GM19025 (cell line): ENCODE data around the gene SF3A2.
"Not testable (repeated sequence)": the region's sequence is repeated elsewhere in the genome, so short reads cannot be mapped to it uniquely, and the experiment has no call there.

Experiments used
- ATAC-seq: cut with Tn5 transposase; IDR thresholded peaks from one replicate; pipeline ENCODE4 v1.9.1; 2021; ENCODE audit warnings: mild to moderate bottlenecking, low read depth, moderate library complexity; ENCODE audit not compliant: unreplicated experiment

Gene SF3A2

DNA sequence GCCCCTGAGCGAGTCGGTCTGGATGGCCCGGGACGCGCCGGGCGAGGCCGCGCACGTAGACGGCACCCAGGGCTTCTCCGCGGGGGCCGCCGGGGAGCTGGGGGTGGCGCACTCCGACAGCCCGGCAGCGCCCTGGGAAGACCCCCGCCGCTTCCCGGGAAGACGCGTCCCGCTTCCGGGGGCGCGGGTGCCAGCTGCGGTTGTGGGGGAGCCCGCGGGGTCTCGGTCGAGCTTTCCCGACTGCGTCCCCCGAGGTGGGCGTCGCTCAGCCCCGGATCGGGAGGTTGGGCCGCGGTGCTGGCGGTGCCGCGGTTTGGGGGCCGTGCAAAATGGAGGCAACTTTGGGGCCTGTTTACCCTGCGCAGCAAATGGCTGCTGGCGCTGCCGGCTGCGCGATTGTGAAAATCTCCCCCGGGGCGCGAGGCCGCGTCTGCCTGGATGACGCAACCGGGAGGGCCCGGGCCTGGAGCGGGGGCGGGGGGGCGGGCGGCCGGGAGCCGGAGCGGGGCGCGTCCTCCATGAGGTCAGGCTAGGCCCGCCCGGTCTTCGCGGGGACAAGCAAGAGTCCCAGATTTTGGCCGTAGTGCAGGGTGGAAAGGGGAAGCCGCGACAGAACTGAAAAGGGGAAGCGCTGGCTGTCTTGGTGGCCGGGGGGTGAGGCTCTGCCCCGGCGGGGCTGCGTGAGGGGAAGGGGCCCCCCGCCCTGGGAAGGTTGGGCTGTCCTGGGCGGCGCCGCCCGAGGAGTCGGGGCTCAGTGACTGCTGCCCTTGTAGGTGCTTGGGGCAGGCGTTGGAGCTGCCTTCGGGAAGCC is 34.0 kb downstream of the SF3A2 start:
- ATAC-seq: no peak

DNA sequence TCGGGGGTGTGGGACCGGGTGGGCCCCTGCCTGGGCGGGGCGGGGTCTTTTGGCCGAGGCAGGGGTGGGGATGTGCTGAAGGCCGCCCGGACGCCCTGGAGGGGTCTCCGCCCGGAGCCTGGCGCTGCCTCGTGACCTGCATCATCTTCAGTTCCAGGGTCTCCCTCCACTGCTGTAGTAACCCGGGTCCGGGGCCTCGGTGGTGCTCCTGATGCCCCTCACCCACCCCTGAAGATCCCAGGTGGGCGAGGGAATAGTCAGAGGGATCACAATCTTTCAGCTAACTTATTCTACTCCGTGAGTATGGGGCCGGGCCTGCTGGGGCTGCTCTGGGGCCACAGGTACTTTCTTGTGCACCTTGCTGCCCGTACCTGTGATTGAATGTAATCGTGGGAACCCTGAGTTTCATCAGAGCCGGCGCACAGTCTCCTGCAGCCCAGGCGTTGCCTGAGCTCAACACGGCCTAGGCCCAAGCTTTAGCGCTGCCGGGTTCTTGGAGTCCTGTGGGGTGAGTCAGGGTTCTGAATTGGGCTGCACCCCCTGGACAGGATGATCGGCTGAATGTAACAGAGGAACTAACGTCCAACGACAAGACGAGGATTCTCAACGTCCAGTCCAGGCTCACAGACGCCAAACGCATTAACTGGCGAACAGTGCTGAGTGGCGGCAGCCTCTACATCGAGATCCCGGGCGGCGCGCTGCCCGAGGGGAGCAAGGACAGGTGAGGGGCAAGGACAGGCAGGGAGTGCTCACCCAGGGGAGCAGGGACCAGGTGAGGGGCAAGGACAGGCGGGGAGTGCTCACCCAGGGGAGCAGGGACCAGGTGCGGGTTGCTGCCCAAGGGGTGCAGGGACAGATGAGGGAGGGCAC is 34.8 kb downstream of the SF3A2 start:
- no peak for ATAC-seq

DNA sequence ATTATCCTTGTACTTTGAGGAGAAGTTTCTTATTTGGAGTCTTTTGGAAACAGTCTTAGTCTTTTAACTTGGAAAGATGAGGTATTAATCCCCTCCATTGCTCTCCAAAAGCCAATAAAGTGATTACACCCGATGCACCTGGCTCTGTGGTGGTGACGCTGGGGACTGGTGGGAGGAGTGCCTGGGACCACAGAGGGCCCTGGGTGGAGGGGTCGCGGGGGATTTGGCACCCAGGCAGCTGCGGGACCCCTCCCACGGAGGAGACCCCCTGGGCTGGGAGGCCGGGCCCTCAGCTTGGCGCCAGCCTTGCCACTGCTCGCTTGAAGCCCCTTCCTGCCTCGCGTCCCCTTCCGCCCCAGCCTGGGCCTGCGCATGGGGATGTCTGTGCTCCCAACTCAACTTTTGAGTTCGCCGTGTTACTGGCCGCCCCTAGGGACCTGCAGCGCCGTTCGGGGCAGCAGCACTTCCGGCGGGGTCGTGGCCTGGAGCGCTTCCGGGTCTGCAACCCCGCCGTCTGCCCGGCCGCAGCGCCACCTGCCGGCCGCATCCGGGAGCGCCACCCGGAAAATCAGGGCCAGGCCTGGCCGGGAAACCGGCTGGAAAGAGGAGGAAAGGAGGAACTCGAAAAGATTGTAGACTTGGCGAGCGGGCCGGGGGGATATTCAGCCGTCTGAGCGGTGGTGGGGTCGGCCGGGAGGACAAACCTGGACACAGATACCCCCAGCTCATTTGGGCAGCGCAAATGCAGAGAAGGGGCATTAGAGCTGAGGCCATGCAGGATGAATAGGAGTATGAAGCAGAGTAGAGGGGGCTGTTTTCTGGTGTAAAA is 36.9 kb downstream of the SF3A2 start:
- ATAC-seq: no peak

DNA sequence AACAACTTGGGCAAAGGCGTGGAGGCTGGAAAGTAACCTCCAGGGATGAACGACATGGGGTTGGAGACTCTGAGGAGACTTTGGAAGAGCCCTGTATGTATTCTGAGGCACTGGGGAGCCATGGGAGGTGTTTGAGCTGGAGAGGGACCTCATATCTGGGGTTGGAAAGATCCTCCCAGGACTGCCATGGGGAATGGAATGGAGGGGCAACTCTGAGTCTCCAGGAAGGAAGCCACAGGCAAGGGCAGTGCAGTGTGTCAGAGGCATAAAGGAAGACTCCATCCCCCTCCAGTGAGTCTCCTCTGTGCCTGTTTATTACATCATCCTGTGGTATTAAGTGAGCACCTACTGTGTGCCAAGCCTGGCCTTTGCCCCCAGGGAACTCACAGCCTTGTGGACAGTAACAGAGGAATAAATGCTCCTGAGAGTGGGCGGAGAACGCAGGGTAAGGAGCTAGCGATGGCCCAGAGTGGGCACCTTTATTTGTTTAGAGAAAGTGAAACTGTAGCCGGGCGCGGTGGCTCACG is 37.6 kb downstream of the SF3A2 start:
- ATAC-seq: no peak

DNA sequence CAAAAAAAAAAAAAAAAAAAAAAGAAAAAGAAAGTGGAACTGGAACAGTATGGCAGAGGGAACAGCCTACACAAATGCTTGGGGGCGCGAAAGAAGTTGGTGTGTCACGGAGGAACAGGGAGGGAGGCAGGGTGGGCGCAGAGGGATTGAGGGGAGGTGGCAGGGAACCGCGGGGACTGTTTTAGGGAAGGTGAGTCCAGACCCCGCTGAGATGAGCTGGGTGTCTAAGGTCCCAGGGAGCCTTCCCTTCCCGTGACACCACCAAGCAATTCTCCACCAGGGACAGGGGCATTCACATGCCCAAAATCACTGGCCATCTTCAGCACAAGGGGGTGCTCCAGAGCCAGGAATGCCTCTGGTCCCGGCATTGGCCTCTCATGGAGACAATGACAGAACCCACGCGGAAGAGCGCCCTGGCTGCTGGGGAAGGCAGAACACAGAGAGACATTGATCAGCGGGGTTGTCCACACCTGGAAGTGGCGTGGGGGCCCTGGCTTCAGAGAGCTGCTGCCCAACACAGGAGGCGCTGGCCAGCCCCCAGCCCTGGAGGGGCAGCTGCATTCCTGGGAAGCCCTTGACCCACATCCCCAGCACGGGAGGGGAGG is 38.4 kb downstream of the SF3A2 start:
- ATAC-seq: no peak

DNA sequence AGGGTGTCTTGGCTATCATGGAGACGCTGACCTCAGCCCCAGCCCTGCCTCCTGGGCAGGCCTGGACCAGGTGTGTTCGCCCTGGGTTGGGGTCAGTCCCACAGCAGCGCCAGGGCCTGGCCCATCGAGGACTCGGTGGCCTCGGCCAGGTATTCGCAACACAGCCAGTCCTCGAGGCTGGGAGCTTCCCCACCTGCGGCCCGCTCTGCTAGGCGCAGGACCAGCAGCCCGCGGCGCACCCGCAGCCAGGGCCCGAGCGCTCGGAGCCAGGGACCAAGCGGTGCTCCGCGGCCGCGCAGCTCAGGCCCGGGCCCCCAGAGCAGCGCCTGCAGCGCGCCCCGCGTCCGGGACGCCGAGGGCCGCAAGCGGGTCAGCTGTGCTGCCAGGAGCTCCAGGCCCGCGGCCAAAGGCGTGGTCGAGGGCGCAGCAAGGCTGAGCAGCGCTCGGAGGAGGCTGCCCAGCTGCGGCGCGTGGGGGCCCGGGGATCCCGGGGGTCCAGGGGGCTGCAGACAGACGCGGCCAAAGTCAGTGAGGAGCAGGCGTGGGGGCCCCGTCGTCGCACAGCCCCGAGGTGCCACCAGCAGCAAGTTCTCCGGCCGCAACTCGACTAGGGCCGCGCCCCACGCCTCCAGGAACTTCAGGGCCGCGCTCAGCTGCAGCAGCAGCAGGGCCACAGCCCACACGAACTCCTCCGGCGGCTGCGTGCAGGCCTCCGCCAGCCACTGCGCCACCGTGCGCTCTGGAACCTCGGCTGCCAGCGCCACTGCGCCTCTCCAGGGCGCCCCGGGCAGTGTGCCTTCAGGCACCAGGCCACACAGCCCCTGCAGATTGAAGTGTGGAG is 39.2 kb downstream of the SF3A2 start:
- ATAC-seq: no peak

DNA sequence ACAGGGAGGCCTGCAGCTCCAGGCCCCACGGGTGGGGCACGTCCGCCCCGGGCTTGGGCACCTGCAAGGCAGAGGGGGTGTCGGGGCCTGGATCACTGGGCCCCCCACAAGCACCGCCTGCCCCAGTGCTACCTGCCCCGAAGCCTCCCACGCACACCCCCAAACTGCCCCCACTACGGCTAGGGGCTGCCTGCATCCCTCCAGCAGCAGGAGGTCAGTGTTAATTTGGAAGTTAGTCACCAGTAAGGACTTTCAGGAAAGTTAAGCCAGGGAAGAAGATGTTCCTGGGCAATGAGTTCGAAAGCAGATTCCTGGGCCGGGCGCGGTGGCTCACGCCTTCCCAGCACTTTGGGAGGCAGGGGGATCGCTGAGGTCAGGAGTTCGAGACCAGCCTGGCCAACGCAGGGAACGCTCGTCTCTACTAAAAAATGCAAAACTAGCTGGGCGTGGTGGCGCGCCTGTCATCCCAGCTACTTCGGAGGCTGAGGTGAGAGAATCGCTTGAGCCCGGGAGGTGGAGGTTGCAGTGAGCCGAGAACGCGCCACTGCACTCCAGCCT is 39.9 kb downstream of the SF3A2 start:
- no peak for ATAC-seq

DNA sequence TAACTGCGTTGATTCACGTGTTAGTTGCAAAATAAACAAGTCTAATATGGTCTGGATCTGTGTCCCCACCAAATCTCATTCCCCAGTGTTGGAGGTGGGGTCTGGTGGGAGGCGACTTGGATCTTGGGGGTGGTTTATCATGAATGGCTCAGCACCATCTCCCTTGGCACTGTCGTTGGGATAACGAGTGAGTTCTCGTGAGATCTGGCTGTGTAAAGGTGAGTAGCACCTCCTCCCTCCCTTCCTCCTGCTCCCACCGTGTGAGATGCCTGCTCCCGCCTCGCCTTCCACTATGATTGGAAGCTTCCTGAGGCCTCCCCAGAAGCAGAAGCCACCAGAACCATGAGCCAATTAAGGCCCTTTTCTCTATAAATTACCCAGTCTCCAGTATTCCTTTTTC is 40.5 kb downstream of the SF3A2 start:
- no peak for ATAC-seq

DNA sequence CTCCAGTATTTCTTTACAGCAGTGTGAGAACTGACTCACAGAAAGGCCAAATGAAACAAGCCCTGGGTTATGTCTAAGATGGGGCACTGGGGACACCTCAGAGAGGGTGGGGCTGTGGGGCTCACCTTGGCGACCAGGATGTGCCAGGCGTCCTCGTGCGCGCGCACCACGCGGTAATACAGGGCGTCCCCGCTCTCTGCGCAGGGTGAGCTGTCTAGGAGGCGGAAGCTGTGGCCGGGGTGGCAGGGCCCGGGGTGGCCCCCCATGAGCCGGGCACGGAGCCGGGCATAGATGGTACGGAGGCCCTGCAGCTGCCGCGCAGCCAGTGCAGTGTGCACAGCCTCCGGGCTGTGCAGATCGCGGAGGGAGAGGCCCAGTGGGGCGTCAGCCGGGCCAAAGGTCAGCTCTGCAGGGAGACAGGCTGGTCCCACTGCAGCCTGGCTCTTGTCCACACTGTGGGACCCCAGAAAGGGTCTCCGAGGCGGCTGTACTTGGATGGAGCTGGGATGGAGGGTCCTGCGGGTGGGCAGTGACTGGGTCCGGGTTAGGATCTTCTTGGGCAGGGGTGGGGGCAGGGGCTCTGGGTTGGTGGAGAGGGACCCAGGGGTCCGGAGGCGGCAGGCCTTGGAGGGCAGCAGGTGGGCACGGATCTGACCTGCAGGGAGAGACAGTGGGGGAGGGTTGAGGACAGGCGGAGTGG is 42.0 kb downstream of the SF3A2 start:
- no peak for ATAC-seq

DNA sequence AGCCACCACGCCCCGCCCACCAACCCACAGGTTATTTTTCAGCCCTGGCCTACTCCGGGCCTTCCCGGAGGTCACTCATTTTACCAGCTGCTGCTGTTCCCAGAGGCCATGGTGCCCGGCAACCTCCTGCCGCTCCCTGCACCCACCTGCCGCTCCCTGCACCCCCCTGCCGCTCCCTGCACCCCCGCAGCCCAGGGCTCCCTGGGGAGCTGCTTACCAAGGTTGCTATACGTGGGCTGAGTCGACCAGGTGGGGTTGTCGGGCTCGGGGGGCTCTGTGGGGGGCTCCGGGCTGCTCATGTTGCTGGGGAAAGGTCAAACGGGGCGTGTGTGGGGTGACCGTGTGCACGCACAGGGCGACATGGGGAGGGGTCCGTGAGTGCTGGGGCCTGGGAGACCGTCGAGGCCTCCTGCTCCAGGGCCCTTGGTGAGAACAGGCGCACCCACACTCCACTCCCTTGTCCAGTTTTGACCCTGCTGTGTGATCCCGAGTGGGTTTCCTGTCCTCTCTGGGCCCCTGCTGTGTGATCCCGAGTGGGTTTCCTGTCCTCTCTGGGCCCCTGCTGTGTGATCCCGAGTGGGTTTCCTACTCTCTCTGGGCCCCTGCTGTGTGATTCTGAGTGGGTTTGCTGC is 44.1 kb downstream of the SF3A2 start:
- ATAC-seq: no peak

DNA sequence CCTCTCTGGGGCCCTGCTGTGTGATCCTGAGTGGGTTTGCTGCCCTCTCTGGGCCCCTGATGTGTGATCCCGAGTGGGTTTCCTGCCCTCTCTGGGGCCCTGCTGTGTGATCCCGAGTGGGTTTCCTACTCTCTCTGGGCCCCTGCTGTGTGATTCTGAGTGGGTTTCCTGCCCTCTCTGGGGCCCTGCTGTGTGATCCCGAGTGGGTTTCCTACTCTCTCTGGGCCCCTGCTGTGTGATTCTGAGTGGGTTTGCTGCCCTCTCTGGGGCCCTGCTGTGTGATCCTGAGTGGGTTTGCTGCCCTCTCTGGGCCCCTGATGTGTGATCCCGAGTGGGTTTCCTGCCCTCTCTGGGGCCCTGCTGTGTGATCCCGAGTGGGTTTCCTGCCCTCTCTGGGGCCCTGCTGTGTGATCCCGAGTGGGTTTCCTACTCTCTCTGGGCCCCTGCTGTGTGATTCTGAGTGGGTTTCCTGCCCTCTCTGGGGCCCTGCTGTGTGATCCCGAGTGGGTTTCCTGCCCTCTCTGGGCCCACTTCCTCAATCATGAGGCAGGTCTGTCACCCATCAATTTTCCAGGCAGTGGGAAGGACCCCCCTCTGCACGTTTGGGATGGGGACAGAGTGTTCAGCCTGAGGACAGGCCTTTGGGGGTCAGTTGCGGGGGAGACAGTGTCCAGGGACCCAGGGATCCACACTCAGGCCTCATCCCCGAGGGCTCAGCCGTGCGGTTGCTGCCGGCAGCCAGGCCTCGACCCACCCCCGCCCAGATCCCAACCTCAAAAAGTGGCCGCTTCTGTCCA is 44.8 kb downstream of the SF3A2 start:
- ATAC-seq: not testable (repeated sequence)

DNA sequence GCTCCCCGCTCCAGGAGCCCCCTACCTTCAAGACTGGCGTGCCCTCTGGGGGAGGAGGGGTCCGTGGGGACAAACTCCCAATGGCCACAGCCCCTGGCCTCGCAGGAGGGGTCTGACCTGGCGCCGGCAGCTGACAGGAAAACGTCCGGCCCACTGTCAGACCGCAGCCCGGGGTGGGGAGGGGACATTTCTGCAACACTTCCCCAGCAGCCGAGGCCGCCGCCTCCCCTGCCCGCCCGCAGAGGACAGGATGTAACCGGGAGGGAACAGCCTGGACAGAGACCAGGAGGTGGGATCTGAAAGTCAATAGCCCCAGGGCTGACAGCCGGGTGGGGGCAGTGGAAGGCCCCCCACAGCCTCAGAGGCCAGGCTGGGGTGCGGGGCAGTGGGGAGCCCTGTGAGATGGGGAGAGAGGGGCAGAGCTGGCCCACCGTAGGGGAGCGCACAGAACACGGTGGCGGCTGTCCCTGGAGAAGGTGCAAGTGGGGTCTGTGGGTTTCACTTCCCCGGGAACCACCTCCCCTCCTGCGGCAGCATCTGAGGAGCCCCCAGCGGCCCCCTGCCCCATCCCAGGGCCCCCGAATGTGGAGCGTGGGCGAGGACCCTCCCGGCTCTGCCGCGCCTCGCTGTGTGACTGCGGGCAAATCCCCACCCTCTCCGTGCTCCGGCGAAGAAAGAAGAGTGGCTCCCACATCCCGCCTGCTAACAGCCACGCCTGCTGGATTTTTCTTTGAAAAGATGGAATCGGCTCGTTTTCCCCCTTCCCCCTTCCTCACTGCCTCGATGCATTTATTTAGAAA is 45.6 kb downstream of the SF3A2 start, which contains the start of gene PEAK3:
PEAK3 (minus strand) TSS at position 114 of the 800 bp plus-strand sequence. CDS start 1,244 bp downstream, outside the sequence.
- ATAC-seq: no peak

DNA sequence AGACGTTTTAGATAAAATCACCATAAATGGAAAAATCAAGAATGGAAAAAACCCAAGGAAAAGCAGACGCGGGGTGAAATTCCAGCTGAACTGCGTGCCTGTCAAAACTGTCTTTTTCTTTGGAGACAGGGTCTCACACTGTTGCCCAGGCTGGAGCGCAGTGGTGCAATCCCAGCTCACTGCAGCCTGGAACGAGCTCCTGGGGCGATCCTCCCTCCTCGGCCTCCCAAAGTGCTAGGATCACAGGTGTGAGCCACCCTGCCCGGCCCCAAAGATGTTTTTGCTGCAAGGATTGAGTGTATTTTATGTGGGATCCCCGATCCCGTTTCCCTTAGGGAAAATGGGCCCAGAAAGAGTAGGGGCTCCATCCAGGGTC is 46.2 kb downstream of the SF3A2 start:
- ATAC-seq: no peak

DNA sequence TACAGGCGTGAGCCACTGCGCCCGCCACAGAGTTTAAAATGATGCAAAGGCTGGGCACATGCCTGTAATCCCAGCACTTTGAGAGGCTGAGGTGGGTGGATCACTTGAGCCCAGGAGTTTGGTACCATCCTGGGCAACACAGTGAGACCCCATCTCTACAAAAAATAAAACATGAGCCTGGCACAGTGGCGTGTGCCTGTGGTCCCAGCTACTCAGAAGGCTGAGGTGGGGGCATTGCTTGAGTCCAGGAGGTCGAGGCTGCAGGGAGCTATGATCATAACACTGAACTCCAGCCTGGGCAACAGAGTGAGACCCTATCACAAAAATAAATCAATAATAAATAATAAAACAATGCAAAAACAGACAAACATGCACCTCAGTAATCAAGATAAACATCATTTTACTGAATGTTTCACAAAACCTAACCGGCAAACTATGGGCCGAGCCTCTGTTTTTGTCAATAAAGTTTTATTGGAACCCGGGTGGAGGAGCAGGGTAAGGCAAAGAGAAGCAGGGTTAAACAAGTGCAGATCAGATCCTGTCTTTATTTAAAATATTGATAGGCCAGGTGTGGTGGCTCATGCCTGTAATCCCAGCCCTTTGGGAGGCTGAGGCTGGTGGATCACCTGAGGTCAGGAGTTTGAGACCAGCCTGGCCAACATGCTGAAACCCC is 47.3 kb downstream of the SF3A2 start:
- ATAC-seq: no peak

DNA sequence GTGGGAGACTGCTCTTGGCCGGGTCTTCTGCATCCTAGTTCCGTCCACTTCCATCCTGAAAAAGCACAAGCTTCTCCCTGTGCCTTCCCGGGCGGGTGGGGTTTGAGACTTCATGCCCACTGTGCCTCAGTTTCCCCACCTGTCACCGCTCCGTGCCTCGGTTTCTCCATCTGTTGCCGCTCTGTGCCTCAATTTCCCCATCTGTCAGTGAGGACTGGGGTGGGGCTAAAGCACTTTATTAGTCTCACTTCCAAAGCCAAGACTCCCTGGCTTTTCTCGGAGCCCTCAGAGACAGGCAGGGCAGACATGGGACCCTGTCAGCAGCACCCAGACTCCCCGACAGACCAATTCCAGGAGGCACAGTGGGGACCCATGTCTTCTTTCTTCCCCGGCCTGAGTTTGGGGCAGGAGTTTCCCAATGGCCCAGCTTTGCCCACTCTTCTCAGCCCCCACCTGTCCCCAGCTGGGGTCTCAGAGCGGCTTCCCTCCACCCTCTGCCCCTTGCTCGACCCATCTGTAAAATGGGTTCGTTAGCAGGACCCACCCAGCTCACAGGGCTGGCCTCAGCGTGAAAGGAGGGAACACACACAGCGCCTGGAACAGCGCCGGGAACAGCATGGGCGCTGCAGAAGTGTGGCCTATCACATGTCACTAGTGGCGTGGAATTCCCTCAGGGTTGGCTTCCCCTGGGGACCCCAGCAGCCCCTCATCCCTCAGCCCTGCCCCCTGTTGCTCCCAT is 49.9 kb downstream of the SF3A2 start:
- ATAC-seq: no peak
